ENCODE measurements around the gene LINGO4. TPM values are rescaled to one million over a fixed set of nuclear protein-coding genes. Genes with fewer than 3 reads are reported as not detected.

The LINGO4 gene
- total and polyA plus RNA-seq, 10 of the 15 experiments (the other 5 are each of a cell fraction or from before 2014, with no cell fraction given), result not detected

DNA sequence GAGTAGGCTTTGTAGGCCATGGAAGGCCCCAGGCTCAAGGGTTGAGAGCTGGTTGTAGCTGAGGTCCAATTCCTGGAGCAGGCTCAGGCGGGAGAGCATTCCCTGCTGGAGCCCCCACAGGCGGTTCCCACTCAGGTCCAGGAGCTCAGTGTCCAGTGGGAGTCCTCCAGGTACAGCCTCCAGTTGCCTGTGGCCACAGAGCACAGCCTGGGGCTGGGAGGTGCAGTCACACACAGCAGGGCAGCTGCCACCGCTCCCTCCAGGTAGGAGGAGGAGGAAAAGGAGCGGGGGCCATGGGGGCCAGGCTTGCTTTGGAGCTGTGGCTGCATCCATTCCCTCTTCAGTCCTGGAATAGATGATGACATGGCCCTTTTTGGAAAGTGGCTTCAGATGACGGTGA lies 2.8 kb downstream of the LINGO4 start:
- Histone ChIP-seq H3K9ac (ENCODE audit: control insufficient read depth, insufficient read depth, low read length) (no peak overlapping the region), H3K9me3 (replicated peaks; ENCODE audit: control insufficient read depth, insufficient read depth, low read length) (no peaks in the 10 kb centered on the region), H3K36me3 (ENCODE audit: control insufficient read depth in 2 of 2, insufficient read depth in 2 of 2, low read length in 1 of 2) (no peaks in the 10 kb centered on the region), H4K20me1 (ENCODE audit: control insufficient read depth, insufficient read depth) (no peaks in the 10 kb centered on the region), H3K27ac (ENCODE audit: control insufficient read depth, insufficient read depth) (no peak overlapping the region), H3K4me2 (ENCODE audit: control insufficient read depth, insufficient read depth) (no peak overlapping the region), H3K79me2 (ENCODE audit: control insufficient read depth, insufficient read depth, low read length) (no peaks in the 10 kb centered on the region), H3K27me3 (replicated peaks in 1 of 2; ENCODE audit: control insufficient read depth in 2 of 2, insufficient read depth in 2 of 2, low read length in 1 of 2) (peaks cover 0 to 11% of the 10 kb centered on the region in 2 experiments; a peak in 3 of 4 replicates), H3K4me3 (no peak overlapping the region), H2AFZ (ENCODE audit: control insufficient read depth, low read depth, low read length) (no peak overlapping the region), H3K4me1 (ENCODE audit: control insufficient read depth, insufficient read depth, low read length) (peaks cover 6% of the 10 kb centered on the region; the same call in 1 of the 2 replicates)
- in situ Hi-C loops (cut with MboI), result no loop called here
- FAIRE-seq, result no peak
- no peak for TF ChIP-seq POLR2A (IDR thresholded peaks at IDR 0.05; ENCODE audit: low read depth, low read length)
- TF ChIP-seq RFX5 (IDR thresholded peaks at IDR 0.05; ENCODE audit: low read depth, low read length), result no peak
- TF ChIP-seq NBN (IDR thresholded peaks at IDR 0.05), result no peak
- TF ChIP-seq LARP7 (IDR thresholded peaks at IDR 0.05), result no peak
- TF ChIP-seq MLLT1 (IDR thresholded peaks at IDR 0.05), result no peak
- no peak for TF ChIP-seq NFYB (IDR thresholded peaks at IDR 0.05; ENCODE audit: insufficient read depth, low read depth, low read length)
- TF ChIP-seq ZNF217 (IDR thresholded peaks at IDR 0.05), result no peak
- no peak for TF ChIP-seq TCF7 (IDR thresholded peaks at IDR 0.05; ENCODE audit: borderline replicate concordance)
- BruUV-seq (replicated peaks), result no TSS peak
- SMC1A ChIA-PET (ENCODE audit: uncharacterized antibody, unreplicated experiment), result interaction anchor here (1.4 kb wide), 1 partner anchor 35 kb away, joined by 4 read pairs; no protein-coding TSS in a partner anchor
- 53% methylated on average over 5 of the region's 5 CpGs for WGBS (ENCODE audit: insufficient coverage, insufficient replicate concordance, low lambda C conversion rate, missing lambda C conversion rate)
- no peak for DNase-seq (ENCODE audit: low read depth, low spot score)
- intact Hi-C loops (cut with micrococcal nuclease; ENCODE audit: unreplicated experiment), result no loop called here
- RAD21 ChIA-PET (ENCODE audit: unreplicated experiment), result no interaction called here
- POLR2A ChIA-PET, result interaction anchor here (0.6 kb wide), 1 partner anchor 40 kb away, joined by 3 read pairs; no protein-coding TSS in a partner anchor
- CTCF ChIA-PET, result no interaction called here
- no peak for ATAC-seq

Measured in GM12878 (cell line).